Measurements from ENCODE around the gene GBP7.

DNA sequence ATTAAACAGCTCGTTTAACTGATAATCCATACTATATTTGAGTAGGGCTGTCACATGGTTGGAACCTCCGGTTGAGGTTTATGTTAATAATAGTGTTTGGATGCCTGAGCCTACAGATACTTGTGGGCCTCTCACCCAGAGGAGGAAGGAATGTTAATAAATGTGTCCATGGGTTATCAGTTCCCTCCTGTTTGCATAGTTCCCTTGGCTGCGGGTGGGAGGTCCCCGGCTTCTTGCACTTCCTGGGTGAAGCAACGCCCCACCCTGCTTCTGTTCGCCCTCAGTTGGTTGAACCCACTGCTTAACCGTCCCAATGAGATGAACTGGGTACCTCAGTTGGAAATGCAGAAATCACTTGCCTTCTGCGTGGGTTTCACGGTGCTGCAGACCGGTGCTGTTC is 87.2 kb downstream of the GBP7 start:
- no peak for TF ChIP-seq POLR2A (IDR thresholded peaks at IDR 0.05)
- TF ChIP-seq, protein P1, sequence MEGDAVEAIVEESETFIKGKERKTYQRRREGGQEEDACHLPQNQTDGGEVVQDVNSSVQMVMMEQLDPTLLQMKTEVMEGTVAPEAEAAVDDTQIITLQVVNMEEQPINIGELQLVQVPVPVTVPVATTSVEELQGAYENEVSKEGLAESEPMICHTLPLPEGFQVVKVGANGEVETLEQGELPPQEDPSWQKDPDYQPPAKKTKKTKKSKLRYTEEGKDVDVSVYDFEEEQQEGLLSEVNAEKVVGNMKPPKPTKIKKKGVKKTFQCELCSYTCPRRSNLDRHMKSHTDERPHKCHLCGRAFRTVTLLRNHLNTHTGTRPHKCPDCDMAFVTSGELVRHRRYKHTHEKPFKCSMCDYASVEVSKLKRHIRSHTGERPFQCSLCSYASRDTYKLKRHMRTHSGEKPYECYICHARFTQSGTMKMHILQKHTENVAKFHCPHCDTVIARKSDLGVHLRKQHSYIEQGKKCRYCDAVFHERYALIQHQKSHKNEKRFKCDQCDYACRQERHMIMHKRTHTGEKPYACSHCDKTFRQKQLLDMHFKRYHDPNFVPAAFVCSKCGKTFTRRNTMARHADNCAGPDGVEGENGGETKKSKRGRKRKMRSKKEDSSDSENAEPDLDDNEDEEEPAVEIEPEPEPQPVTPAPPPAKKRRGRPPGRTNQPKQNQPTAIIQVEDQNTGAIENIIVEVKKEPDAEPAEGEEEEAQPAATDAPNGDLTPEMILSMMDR (IDR thresholded peaks at IDR 0.05), result no peak

All from right lobe of liver (tissue), 4 donors.